SK-N-SH (cell line): ENCODE results near the gene MLXIP.

Source experiments
- EP300 ChIP-seq, 2 experiments: IDR thresholded peaks; 2 replicates each; pipeline versions ENCODE4 v1.4.0 to v1.6.1; 2012; ENCODE audit warnings: borderline replicate concordance in 1 of 2, low read depth in 1 of 2, low read length in 1 of 2
- FOXJ3 ChIP-seq: sonication (generic); formaldehyde crosslinking; IDR thresholded peaks from 2 replicates; pipeline ENCODE4 v1.5.1; 2020; ENCODE audit warnings: mild to moderate bottlenecking, missing genetic modification reagents
- JUND ChIP-seq: IDR thresholded peaks from 2 replicates; pipeline ENCODE4 v1.4.0; 2012
- POLR2AphosphoS5 ChIP-seq: IDR thresholded peaks from 2 replicates; pipeline ENCODE4 v1.6.1; 2012; ENCODE audit warnings: low read depth, low read length
- TF ChIP-seq, protein P1 (sequence below): fragments of 200-600 bp; sonication (generic); IDR thresholded peaks from 2 replicates; pipeline ENCODE4 v1.6.1; 2017; ENCODE audit warnings: antibody characterized with exemption, mild to moderate bottlenecking, moderate library complexity
- TF ChIP-seq, protein P2 (sequence below): IDR thresholded peaks from 2 replicates; pipeline ENCODE4 v1.4.0; 2012; ENCODE audit warnings: low read depth, borderline replicate concordance
- TF ChIP-seq, protein P3 (sequence below): IDR thresholded peaks from 2 replicates; pipeline ENCODE4; 2012

DNA sequence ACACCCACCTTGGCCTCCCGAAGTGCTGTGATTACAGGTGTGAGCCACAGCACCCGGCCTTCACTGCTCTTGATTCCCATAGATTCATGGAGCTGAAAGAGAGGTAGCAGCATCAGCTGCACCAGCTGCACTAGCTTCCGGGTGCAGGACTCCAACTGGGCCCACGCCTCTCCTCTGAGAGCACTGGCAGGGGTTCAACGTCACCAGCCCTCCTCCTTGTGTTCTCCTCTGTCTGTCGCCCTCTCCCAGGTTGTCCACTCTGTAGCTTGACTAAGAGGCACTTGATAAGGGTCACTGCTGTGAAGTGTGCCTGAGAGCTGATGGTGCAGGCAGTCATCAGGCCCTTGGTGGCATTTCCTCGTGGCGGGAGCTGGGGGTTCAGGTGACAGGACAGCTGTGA is 28.3 kb downstream of the MLXIP start:
- TF ChIP-seq, protein P1, sequence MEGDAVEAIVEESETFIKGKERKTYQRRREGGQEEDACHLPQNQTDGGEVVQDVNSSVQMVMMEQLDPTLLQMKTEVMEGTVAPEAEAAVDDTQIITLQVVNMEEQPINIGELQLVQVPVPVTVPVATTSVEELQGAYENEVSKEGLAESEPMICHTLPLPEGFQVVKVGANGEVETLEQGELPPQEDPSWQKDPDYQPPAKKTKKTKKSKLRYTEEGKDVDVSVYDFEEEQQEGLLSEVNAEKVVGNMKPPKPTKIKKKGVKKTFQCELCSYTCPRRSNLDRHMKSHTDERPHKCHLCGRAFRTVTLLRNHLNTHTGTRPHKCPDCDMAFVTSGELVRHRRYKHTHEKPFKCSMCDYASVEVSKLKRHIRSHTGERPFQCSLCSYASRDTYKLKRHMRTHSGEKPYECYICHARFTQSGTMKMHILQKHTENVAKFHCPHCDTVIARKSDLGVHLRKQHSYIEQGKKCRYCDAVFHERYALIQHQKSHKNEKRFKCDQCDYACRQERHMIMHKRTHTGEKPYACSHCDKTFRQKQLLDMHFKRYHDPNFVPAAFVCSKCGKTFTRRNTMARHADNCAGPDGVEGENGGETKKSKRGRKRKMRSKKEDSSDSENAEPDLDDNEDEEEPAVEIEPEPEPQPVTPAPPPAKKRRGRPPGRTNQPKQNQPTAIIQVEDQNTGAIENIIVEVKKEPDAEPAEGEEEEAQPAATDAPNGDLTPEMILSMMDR = no peak
- TF ChIP-seq FOXJ3 (CRISPR knock-in tag) (no peak), EP300 (IDR thresholded peaks at IDR 0.05; ENCODE audit: borderline replicate concordance in 1 of 2, low read depth in 1 of 2, low read length in 1 of 2) (no peak), JUND (no peak), POLR2AphosphoS5 (no peak)
- TF ChIP-seq, protein P2, sequence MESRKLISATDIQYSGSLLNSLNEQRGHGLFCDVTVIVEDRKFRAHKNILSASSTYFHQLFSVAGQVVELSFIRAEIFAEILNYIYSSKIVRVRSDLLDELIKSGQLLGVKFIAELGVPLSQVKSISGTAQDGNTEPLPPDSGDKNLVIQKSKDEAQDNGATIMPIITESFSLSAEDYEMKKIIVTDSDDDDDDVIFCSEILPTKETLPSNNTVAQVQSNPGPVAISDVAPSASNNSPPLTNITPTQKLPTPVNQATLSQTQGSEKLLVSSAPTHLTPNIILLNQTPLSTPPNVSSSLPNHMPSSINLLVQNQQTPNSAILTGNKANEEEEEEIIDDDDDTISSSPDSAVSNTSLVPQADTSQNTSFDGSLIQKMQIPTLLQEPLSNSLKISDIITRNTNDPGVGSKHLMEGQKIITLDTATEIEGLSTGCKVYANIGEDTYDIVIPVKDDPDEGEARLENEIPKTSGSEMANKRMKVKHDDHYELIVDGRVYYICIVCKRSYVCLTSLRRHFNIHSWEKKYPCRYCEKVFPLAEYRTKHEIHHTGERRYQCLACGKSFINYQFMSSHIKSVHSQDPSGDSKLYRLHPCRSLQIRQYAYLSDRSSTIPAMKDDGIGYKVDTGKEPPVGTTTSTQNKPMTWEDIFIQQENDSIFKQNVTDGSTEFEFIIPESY = no peak
- TF ChIP-seq, protein P3, sequence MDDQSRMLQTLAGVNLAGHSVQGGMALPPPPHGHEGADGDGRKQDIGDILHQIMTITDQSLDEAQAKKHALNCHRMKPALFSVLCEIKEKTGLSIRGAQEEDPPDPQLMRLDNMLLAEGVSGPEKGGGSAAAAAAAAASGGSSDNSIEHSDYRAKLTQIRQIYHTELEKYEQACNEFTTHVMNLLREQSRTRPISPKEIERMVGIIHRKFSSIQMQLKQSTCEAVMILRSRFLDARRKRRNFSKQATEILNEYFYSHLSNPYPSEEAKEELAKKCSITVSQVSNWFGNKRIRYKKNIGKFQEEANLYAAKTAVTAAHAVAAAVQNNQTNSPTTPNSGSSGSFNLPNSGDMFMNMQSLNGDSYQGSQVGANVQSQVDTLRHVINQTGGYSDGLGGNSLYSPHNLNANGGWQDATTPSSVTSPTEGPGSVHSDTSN = no peak
